ENCODE results near the gene PRKCE. TPM values are rescaled to one million over a fixed set of nuclear protein-coding genes. Genes with fewer than 3 reads are reported as not detected.

PRKCE gene
- polyA plus RNA-seq, 1 of the 3 experiments (the other 2 are of a cell fraction): 16.3 TPM

- TF ChIP-seq EP300 (IDR thresholded peaks at IDR 0.05; ENCODE audit: borderline replicate concordance in 1 of 2, low read depth in 1 of 2, low read length in 1 of 2): no peak
- TF ChIP-seq CTCF (IDR thresholded peaks at IDR 0.05): no peak
- TF ChIP-seq NRF1 (IDR thresholded peaks at IDR 0.05; ENCODE audit: low read depth, low read length): no peak
- TF ChIP-seq CHD2 (IDR thresholded peaks at IDR 0.05; ENCODE audit: low read length, partially characterized antibody): no peak
- no peak for TF ChIP-seq FOXM1 (IDR thresholded peaks at IDR 0.05; ENCODE audit: low read depth)
- no peak for TF ChIP-seq MEF2A (IDR thresholded peaks at IDR 0.05; ENCODE audit: borderline replicate concordance, low read depth)
- TF ChIP-seq FOSL2 (IDR thresholded peaks at IDR 0.05; ENCODE audit: borderline replicate concordance, low read depth): no peak
- TF ChIP-seq TAF1 (IDR thresholded peaks at IDR 0.05; ENCODE audit: borderline replicate concordance, low read depth, low read length): no peak
- no peak for TF ChIP-seq GABPA (IDR thresholded peaks at IDR 0.05; ENCODE audit: low read depth)
- no peak for TF ChIP-seq JUND (IDR thresholded peaks at IDR 0.05)
Observed at GRCh38 chr2:46041434-46041833, 390.0 kb downstream of the PRKCE start (continued).

DNA sequence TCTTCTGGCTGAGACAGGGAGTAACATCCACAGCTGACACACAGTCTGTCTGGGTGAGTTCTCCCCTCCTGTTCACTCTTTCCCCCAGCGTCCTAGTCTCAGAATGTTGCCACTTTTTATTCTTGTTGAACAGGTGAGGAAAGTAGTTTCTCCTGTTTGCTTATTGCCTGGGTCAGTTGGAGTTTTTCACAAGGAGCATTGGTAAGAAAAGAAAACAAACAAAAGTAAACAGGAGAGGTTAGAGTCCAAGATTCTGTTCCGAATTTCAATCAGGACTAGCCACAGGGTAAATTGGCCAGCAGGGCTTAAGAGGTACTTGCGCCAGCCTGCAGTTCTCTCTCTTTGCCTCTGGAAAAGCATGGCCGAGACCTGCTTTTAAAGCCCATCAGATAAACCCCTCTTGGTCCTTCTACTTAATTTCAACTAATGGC, 390.7 kb downstream of the PRKCE start:
- TF ChIP-seq GATA2 (CRISPR knock-in tag; IDR thresholded peaks at IDR 0.05): no peak
- TF ChIP-seq RAD21 (IDR thresholded peaks at IDR 0.05; ENCODE audit: low read length): no peak
- no peak for TF ChIP-seq NRF1 (IDR thresholded peaks at IDR 0.05; ENCODE audit: low read depth, low read length)
- TF ChIP-seq CTCF (IDR thresholded peaks at IDR 0.05): no peak
- H2AFZ ChIP-seq (ENCODE audit: low read depth): no peak overlapping the region
- no peaks in the 10 kb centered on the region for H3K9me2 ChIP-seq
- H4K20me1 ChIP-seq (ENCODE audit: insufficient read depth): no peaks in the 10 kb centered on the region
- H3K9ac ChIP-seq: no peak overlapping the region
- H3K36me3 ChIP-seq (replicated peaks in 1 of 2; ENCODE audit: control insufficient read depth in 1 of 2, insufficient read depth in 2 of 2, low read length in 1 of 2): no peaks in the 10 kb centered on the region
- H3K27ac ChIP-seq (ENCODE audit: low read depth in 2 of 2, low read length in 1 of 2): no peak overlapping the region; a peak in 1 of 4 replicates
- H3K79me2 ChIP-seq (ENCODE audit: insufficient read depth): no peaks in the 10 kb centered on the region
- ChIA-PET POLR2A (no interaction called here), CTCF (interaction anchor here (1.0 to 2.4 kb wide), 5 partner anchors 12 to 607 kb away, joined by 3 to 8 read pairs (median 4); partner anchors contain the start of gene EPAS1)
- no peaks in the 10 kb centered on the region for H3K9me3 ChIP-seq
- no peak overlapping the region for H3K4me3 ChIP-seq (ENCODE audit: low read depth in 2 of 2, low read length in 1 of 2)
- WGBS (ENCODE audit: low lambda C conversion rate): 73% methylated on average over 4 of the region's 4 CpGs
- no peaks in the 10 kb centered on the region for H3F3A ChIP-seq (replicated peaks; ENCODE audit: insufficient read depth)
- no peak overlapping the region for H3K4me2 ChIP-seq
- no peak for DNase-seq
- peaks cover 0 to 17% of the 10 kb centered on the region in 2 experiments; a peak in 1 of 4 replicates for H3K4me1 ChIP-seq (ENCODE audit: control insufficient read depth in 1 of 2, insufficient read depth in 2 of 2, low read depth in 1 of 2, low read length in 1 of 2)
- no peaks in the 10 kb centered on the region for H3K27me3 ChIP-seq (ENCODE audit: insufficient read depth)

All from SK-N-SH (cell line).